K562 (cell line): ENCODE measurements around the gene AP3S2. TPM values are rescaled to one million over a fixed set of nuclear protein-coding genes. Genes with fewer than 3 reads are reported as not detected.

ENCODE experiments used
- ATAC-seq: fragments of 200-7000 bp; cut with Tn5 transposase; 3 replicates; pipeline ENCODE4 v1.9.1; 2020; ENCODE audit warnings: moderate library complexity
- BruUV-seq: library from RNA; stranded (reverse); fragments of 400-500 nt; replicated peaks from 2 replicates; lab custom pipeline; 2021; lab: Mats Ljungman, UMichigan
- CTCF ChIA-PET: fragments of 300-600 bp; formaldehyde crosslinking; extraction: SDS; loops from one replicate; lab custom pipeline; 2021; ENCODE audit warnings: low intra/inter-chr PET ratio; lab: Yijun Ruan, JAX
- POLR2A ChIA-PET: fragments of 300-600, 350-650 bp; sonication (Branson Sonifier 250); formaldehyde crosslinking; extraction: SDS; loops from one replicate; lab custom pipeline; 2021; ENCODE audit warnings: antibody characterized with exemption, inconsistent platforms; lab: Yijun Ruan, JAX
- DNase-seq, 4 experiments: peaks; one replicate each; pipeline versions ENCODE4 v3.0.0 to v3.0.0-alpha.2; 2011 to 2018; ENCODE audit warnings: low spot score in 3 of 4, mixed read lengths in 3 of 4; ENCODE audit errors: extremely low read depth in 1 of 4
- FAIRE-seq: peaks from 2 replicates; lab custom pipeline; 2011; peaks lifted over from hg19 to GRCh38; lab: Jason Lieb, UNC
- H2AFZ ChIP-seq: 2 replicates; pipeline ENCODE4 v1.6.0; 2011; ENCODE audit warnings: low read depth, low read length, control low read depth, inconsistent platforms
- H3K27ac ChIP-seq: fragments of 200-600 bp; 3 replicates; pipeline ENCODE4 v1.8.0; 2011; ENCODE audit warnings: low read depth, mild to moderate bottlenecking, control low read depth, inconsistent platforms, low read length, moderate library complexity, mixed read lengths; ENCODE audit errors: extremely low read depth
- H3K27me3 ChIP-seq, 2 experiments: fragments of 300-600 bp in 1 of 2; 2 replicates in 1 of 2; 3 replicates in 1 of 2; pipeline versions ENCODE4 v1.6.0 to v1.8.0; 2011; ENCODE audit warnings: inconsistent platforms in 2 of 2, low read length in 2 of 2, mild to moderate bottlenecking in 1 of 2, mixed read lengths in 1 of 2, moderate library complexity in 1 of 2; ENCODE audit not compliant: control insufficient read depth in 2 of 2, insufficient read depth in 2 of 2
- H3K36me3 ChIP-seq: fragments of 300-600 bp; 3 replicates; pipeline ENCODE4 v1.8.0; 2011; ENCODE audit warnings: mild to moderate bottlenecking, low read length, inconsistent platforms; ENCODE audit not compliant: control insufficient read depth, insufficient read depth
- H3K4me1 ChIP-seq, 2 experiments: fragments of 200-600 bp in 1 of 2; replicated peaks in 1 of 2; 2 replicates in 1 of 2; 3 replicates in 1 of 2; pipeline versions ENCODE4 v1.5.1 to v1.8.0; 2011; ENCODE audit warnings: inconsistent platforms in 2 of 2, low read length in 2 of 2, mild to moderate bottlenecking in 1 of 2, mixed read lengths in 1 of 2, moderate library complexity in 1 of 2; ENCODE audit not compliant: control insufficient read depth in 2 of 2, insufficient read depth in 2 of 2
- H3K4me2 ChIP-seq: 2 replicates; pipeline ENCODE4 v1.6.1; 2011; ENCODE audit warnings: low read length, control low read depth, inconsistent platforms, mixed read lengths; ENCODE audit not compliant: insufficient read depth
- H3K4me3 ChIP-seq: fragments of 200-600 bp; sonication (generic), shearing (Covaris generic); 2 replicates; pipeline ENCODE4 v1.5.1; 2016; ENCODE audit warnings: control low read depth, inconsistent platforms
- H3K79me2 ChIP-seq: fragments of 200-600 bp; 3 replicates; pipeline ENCODE4 v1.8.0; 2011; ENCODE audit warnings: low read length, inconsistent platforms; ENCODE audit not compliant: control insufficient read depth, insufficient read depth
- H3K9ac ChIP-seq, 2 experiments: 2 replicates each; pipeline versions ENCODE4 v1.6.0 to v1.6.1; 2011; ENCODE audit warnings: low read depth in 2 of 2, low read length in 2 of 2, control low read depth in 1 of 2, inconsistent platforms in 1 of 2, mild to moderate bottlenecking in 1 of 2, mixed read lengths in 1 of 2; ENCODE audit not compliant: insufficient read depth in 1 of 2
- H3K9me1 ChIP-seq: one replicate; pipeline ENCODE4 v1.6.0; 2011; ENCODE audit warnings: inconsistent platforms, mild to moderate bottlenecking, low read length, moderate library complexity; ENCODE audit not compliant: control insufficient read depth, insufficient read depth
- H3K9me3 ChIP-seq: replicated peaks from 2 replicates; pipeline ENCODE4 v1.5.1; 2011; ENCODE audit warnings: low read depth, low read length, inconsistent platforms; ENCODE audit not compliant: control insufficient read depth, insufficient read depth
- H4K20me1 ChIP-seq: replicated peaks from 2 replicates; pipeline ENCODE4 v1.6.1; 2011; ENCODE audit warnings: low read length, inconsistent platforms, mixed read lengths; ENCODE audit not compliant: control insufficient read depth, insufficient read depth
- ARID3B ChIP-seq: fragments of 250-450 bp; sonication (Bioruptor Pico); IDR thresholded peaks from 2 replicates; pipeline ENCODE4 v1.4.0; 2020; ENCODE audit warnings: borderline replicate concordance
- CSDE1 ChIP-seq, 2 experiments: fragments of 450-650 bp; IDR thresholded peaks; 2 replicates each; pipeline ENCODE4 v1.6.1; 2016; ENCODE audit warnings: mild to moderate bottlenecking in 1 of 2
- DACH1 ChIP-seq: fragments of 450-650 bp; IDR thresholded peaks from 2 replicates; pipeline ENCODE4 v1.6.1; 2018; ENCODE audit not compliant: partially characterized antibody
- DPF2 ChIP-seq: fragments of 450-650 bp; IDR thresholded peaks from 2 replicates; pipeline ENCODE4 v1.6.1; 2016
- FOS ChIP-seq: IDR thresholded peaks from 3 replicates; pipeline ENCODE4 v1.6.1; 2011; ENCODE audit not compliant: insufficient read length; ENCODE audit errors: extremely low read depth
- FOXA1 ChIP-seq: fragments of 450-650 bp; IDR thresholded peaks from 2 replicates; pipeline ENCODE4 v1.6.1; 2016; ENCODE audit warnings: mild to moderate bottlenecking, borderline replicate concordance
- MIER1 ChIP-seq: fragments of 450-650 bp; IDR thresholded peaks from 2 replicates; pipeline ENCODE4 v1.6.1; 2016; ENCODE audit warnings: antibody characterized with exemption, mild to moderate bottlenecking, low read depth
- TSC22D4 ChIP-seq: fragments of 450-650 bp; IDR thresholded peaks from 2 replicates; pipeline ENCODE4 v1.6.1; 2016; ENCODE audit warnings: missing genetic modification characterization, missing biosample characterization, control low read depth
- ZNF696 ChIP-seq: fragments of 250-450 bp; sonication (Bioruptor Pico); conservative IDR thresholded peaks from 2 replicates; pipeline ENCODE4 v1.4.0; 2020; ENCODE audit warnings: mild to moderate bottlenecking, moderate library complexity
- WGBS: fragments of 100-300 bp; shearing (Covaris generic); methylation state at CpG from one replicate; pipeline ENCODE4 v1.1.6; 2016; ENCODE audit warnings: low coverage, mixed read lengths; ENCODE audit not compliant: insufficient coverage; ENCODE audit errors: missing lambda C conversion rate; 5-methylcytosine and 5-hydroxymethylcytosine counted together
- in situ Hi-C: fragments of 300-500 bp; cut with MboI; formaldehyde crosslinking; loops from 4 replicates; pipeline ENCODE4 v1.15.0; 2018; ENCODE audit warnings: inconsistent platforms, mixed read lengths
- intact Hi-C: fragments of 100-400 bp; cut with micrococcal nuclease; formaldehyde crosslinking; loops from 2 replicates; pipeline ENCODE4 v1.14.2; 2022
- polyA plus RNA-seq, 8 experiments: library from polyadenylated mRNA; depleted of rRNA in 4 of 8; stranded (reverse) in 5 of 8; unstranded in 3 of 8; fragments of >200 nt; fragmentation: Nextera tagmentation in 2 of 8; fragmentation: Illumina TruSeq in 1 of 8; extraction: Ambion mirVana in 2 of 8; extraction: Trizol in 1 of 8; gene quantifications; 2 replicates each; pipeline versions ENCODE4 v1.2.1 to v1.2.3, GENCODE V29; 2011 to 2014; ENCODE audit warnings: inconsistent platforms in 1 of 8, missing spikeins in 1 of 8
- total RNA-seq, 7 experiments: library from RNA; depleted of rRNA in 6 of 7; stranded (reverse); fragments of >200 nt in 6 of 7; fragmentation: Illumina TruSeq in 2 of 7; extraction: Trizol in 2 of 7; gene quantifications; 2 replicates each; pipeline versions ENCODE4 v1.2.1 to v1.2.3, GENCODE V29; 2011 to 2021; ENCODE audit warnings: low replicate concordance in 1 of 7

AP3S2 gene
- total and polyA plus RNA-seq, 9 of the 15 experiments (the other 6 are each of a cell fraction or from before 2014, with no cell fraction given): 16.4 to 54.1 (median 37.4) TPM

- H3K4me3 ChIP-seq: no peak overlapping the region
- H3K36me3 ChIP-seq: no peaks in the 10 kb centered on the region
- H3K9me3 ChIP-seq: no peaks in the 10 kb centered on the region
- TF ChIP-seq CSDE1 (IDR thresholded peaks at IDR 0.05): no peak
- no peak for TF ChIP-seq DACH1
- TF ChIP-seq ZNF696 (CRISPR knock-in tag): no peak
- no peak for TF ChIP-seq FOXA1
- TF ChIP-seq MIER1: no peak
- TF ChIP-seq FOS: no peak
- TF ChIP-seq TSC22D4 (tag): no peak
- TF ChIP-seq DPF2: no peak
- TF ChIP-seq ARID3B: no peak
- ChIA-PET POLR2A (no interaction called here), CTCF (no interaction called here)
- H3K9me1 ChIP-seq: no peaks in the 10 kb centered on the region
- 10% methylated on average over 5 of the region's 5 CpGs for WGBS
- no peaks in the 10 kb centered on the region for H4K20me1 ChIP-seq
- intact Hi-C loops (no loop called here), in situ Hi-C loops (loop anchor here (5.0 kb wide), 1 partner anchor 68 kb away; no protein-coding TSS in a partner anchor)
- ATAC-seq (no peak), DNase-seq (no peak), FAIRE-seq (no peak)
- no TSS peak for BruUV-seq
- H2AFZ ChIP-seq: no peak overlapping the region
- H3K27me3 ChIP-seq: peaks cover 0 to 12% of the 10 kb centered on the region in 2 experiments; a peak in 2 of 5 replicates
- H3K4me1 ChIP-seq: peaks cover 0 to 8% of the 10 kb centered on the region in 2 experiments; a peak in 1 of 5 replicates
- H3K79me2 ChIP-seq: no peaks in the 10 kb centered on the region
- no peak overlapping the region for H3K4me2 ChIP-seq
- no peak overlapping the region for H3K27ac ChIP-seq
- no peak overlapping the region for H3K9ac ChIP-seq
Measured at GRCh38 chr15:89904519-89904918, 10.7 kb upstream of the AP3S2 start.
